ENCODE data around the gene DSCAML1. TPM values are rescaled to one million over a fixed set of nuclear protein-coding genes. Genes with fewer than 3 reads are reported as not detected.

Gene DSCAML1
- total and polyA plus RNA-seq, 4 donors: 0.18 to 1.5 (median 1.1) TPM

GRCh38 chr11:117633976-117634755 lies 162.8 kb downstream of the DSCAML1 start:
- no peak for DNase-seq
- Histone ChIP-seq H3K27me3 (ENCODE audit: control insufficient read depth in 3 of 3, insufficient read depth in 3 of 3, low read length in 2 of 3) (peaks cover 0 to 13% (median 0%) of the 10 kb centered on the region in 3 donors), H3K9ac (ENCODE audit: insufficient read depth in 1 of 2, low read length in 2 of 2) (no peak overlapping the region), H3K9me3 (ENCODE audit: control insufficient read depth in 4 of 4, insufficient read depth in 3 of 4, low read length in 3 of 4) (no peaks in the 10 kb centered on the region), H3K27ac (ENCODE audit: low read depth in 1 of 2, low read length in 1 of 2) (no peak overlapping the region), H3K36me3 (ENCODE audit: control insufficient read depth in 4 of 4, insufficient read depth in 4 of 4, low read length in 4 of 4) (no peaks in the 10 kb centered on the region), H3K4me3 (no peak overlapping the region), H3K4me1 (ENCODE audit: control insufficient read depth in 5 of 5, insufficient read depth in 5 of 5, low read length in 5 of 5) (no peaks in the 10 kb centered on the region)
- WGBS, 2 donors: 91 to 97% methylated on average over 12 of the region's 12 CpGs
- no peak for TF ChIP-seq CTCF (IDR thresholded peaks at IDR 0.05; ENCODE audit: control extremely low read depth, extremely low read depth)
- ATAC-seq (ENCODE audit: insufficient read depth, low FRiP score): no peak

- peaks cover 0 to 13% (median 0%) of the 10 kb centered on the region in 3 donors for H3K27me3 ChIP-seq (ENCODE audit: control insufficient read depth in 3 of 3, insufficient read depth in 3 of 3, low read length in 2 of 3)
- H3K9me3 ChIP-seq (ENCODE audit: control insufficient read depth in 4 of 4, insufficient read depth in 3 of 4, low read length in 3 of 4): no peaks in the 10 kb centered on the region
- no peak for TF ChIP-seq CTCF (IDR thresholded peaks at IDR 0.05; ENCODE audit: control extremely low read depth, extremely low read depth)
- no peaks in the 10 kb centered on the region for H3K4me1 ChIP-seq (ENCODE audit: control insufficient read depth in 5 of 5, insufficient read depth in 5 of 5, low read length in 5 of 5)
- no peaks in the 10 kb centered on the region for H3K36me3 ChIP-seq (ENCODE audit: control insufficient read depth in 4 of 4, insufficient read depth in 4 of 4, low read length in 4 of 4)
- no peak overlapping the region for H3K27ac ChIP-seq (ENCODE audit: low read depth in 1 of 2, low read length in 1 of 2)
- 89 to 92% methylated on average over 9 of the region's 9 CpGs for whole genome bisulfite sequencing, 2 donors
- no peak for DNase-seq
- H3K9ac ChIP-seq (ENCODE audit: insufficient read depth in 1 of 2, low read length in 2 of 2): no peak overlapping the region
- no peak for ATAC-seq (ENCODE audit: insufficient read depth, low FRiP score)
- H3K4me3 ChIP-seq: no peak overlapping the region
Observed at GRCh38 chr11:117633186-117633754, 163.7 kb downstream of the DSCAML1 start.

- no peak for TF ChIP-seq CTCF (IDR thresholded peaks at IDR 0.05; ENCODE audit: control extremely low read depth, extremely low read depth)
- Histone ChIP-seq H3K27ac (ENCODE audit: low read depth in 1 of 2, low read length in 1 of 2) (no peak overlapping the region), H3K36me3 (ENCODE audit: control insufficient read depth in 4 of 4, insufficient read depth in 4 of 4, low read length in 4 of 4) (no peaks in the 10 kb centered on the region), H3K27me3 (ENCODE audit: control insufficient read depth in 3 of 3, insufficient read depth in 3 of 3, low read length in 2 of 3) (peaks cover 0 to 13% (median 0%) of the 10 kb centered on the region in 3 donors), H3K9ac (ENCODE audit: insufficient read depth in 1 of 2, low read length in 2 of 2) (no peak overlapping the region), H3K9me3 (ENCODE audit: control insufficient read depth in 4 of 4, insufficient read depth in 3 of 4, low read length in 3 of 4) (no peaks in the 10 kb centered on the region), H3K4me3 (no peak overlapping the region), H3K4me1 (ENCODE audit: control insufficient read depth in 5 of 5, insufficient read depth in 5 of 5, low read length in 5 of 5) (no peaks in the 10 kb centered on the region)
- WGBS, 2 donors: 92 to 94% methylated on average over 3 of the region's 3 CpGs
- no peak for ATAC-seq (ENCODE audit: insufficient read depth, low FRiP score)
- no peak for DNase-seq
Observed at GRCh38 chr11:117632306-117632705, 164.7 kb downstream of the DSCAML1 start.
